ENCODE data around the gene STARD3.

STARD3 gene

GRCh38 chr17:39639043-39639442, 2.1 kb downstream of the STARD3 start:
- DNase-seq: no peak

DNA sequence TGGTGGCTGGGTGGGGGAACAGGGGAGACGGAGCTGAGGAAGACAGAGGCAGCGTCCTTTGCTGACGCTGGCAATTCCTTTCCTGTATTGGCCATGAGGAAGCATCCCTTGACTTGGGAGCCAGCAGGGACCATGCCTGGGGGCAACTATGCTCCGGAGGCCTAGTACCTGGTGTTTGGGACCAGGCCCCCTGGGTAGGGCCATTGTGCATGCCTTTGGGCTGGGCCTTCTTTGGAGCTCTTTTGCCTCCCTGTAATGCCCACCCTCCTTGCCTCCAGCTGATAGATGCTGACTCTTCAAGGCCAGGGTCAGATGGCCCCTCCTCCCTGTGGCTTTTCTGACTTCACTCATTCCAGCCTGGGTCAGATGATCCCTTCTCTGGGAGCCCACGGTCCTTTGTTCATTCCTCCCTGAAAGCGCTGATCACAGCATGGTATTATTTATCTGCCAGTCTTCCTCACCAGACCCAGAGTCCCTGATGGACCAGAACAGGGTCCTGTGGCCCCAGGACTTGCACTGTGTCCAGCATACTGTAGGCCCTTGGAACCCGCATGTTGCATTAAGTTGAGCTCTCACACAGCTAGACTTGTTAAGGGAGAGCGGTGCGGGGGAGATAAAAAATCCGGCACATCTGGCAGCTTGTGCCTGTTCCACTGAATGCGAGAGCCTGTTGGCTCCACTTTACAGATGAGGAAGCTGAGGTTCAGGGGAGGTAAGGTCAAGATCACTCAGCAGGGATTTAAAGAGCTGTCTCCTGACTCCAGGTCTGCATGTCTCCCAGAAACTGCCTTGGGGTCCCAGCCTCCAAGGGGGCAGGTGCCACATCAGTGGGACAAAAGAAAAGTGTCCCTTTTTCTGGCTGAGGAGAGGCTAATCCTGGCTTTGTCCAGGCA, 2.9 kb downstream of the STARD3 start:
- DNase-seq: no peak

- DNase-seq: no peak
These were observed 3.7 kb downstream of the STARD3 start for GRCh38 chr17:39640591-39641031.

GRCh38 chr17:39641097-39641496, 4.2 kb downstream of the STARD3 start:
- DNase-seq: no peak

DNA sequence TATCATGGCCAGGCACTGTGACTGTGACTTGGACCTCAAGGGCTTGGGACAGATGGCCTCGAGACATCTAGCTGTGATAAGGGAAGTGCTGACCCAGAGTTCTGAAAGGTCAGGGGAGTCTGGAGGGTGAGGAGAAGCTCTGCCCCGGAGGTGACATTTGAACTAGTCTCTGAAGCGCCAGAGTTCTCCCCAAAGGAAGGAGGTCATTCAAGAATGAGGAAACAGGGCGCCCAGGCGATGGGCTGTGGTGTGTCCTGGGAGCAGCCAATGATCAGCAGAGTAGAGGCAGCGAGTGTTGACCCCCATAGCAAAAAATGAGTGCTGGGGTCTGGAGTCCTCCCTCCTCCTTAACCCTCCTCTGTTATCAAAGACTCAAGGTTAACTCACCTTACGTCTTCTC, 4.9 kb downstream of the STARD3 start:
- DNase-seq: no peak

- DNase-seq: no peak
These were observed 5.5 kb downstream of the STARD3 start for GRCh38 chr17:39642291-39643074.

DNA sequence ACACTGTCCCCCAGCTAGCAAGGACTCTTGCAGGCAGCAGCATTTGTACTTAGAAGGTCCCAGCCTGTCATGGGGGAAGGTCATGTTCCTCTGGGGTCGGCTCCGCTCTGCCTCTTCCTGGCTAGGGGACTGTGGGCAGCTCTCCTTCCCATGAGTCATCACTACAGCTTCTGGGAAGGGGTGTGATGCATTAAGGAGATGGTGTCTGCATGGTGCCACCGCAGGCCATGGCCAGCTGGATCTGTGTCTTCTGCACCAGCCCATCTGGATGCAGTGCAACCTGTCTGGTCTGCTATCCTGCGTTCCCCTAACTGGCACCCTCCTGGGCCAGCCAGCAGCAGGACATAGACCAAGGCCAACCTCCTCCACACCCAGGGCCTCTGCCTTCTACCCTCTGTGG, 6.3 kb downstream of the STARD3 start:
- peak; percentile 51 for DNase-seq

DNA sequence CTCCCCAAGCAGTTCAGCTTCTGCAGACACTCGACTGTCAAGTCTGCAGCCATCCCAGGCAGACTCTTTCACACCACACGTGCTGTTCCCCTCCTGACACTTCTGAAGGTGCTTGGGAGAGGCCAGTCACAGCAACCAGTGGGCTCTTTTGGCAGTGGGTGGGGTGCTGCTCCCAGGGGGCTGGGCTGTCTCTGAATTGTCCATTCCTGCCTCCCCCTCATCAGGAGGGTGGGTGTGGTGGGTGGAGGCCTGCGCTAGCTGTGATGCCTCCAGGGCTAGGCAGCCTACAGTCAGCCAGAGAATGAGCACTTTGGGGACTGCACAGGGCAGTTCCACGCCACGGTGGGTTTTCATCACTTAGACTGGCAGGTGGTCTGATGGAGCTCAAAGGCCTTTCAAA, 10.3 kb downstream of the STARD3 start:
- DNase-seq: no peak

DNA sequence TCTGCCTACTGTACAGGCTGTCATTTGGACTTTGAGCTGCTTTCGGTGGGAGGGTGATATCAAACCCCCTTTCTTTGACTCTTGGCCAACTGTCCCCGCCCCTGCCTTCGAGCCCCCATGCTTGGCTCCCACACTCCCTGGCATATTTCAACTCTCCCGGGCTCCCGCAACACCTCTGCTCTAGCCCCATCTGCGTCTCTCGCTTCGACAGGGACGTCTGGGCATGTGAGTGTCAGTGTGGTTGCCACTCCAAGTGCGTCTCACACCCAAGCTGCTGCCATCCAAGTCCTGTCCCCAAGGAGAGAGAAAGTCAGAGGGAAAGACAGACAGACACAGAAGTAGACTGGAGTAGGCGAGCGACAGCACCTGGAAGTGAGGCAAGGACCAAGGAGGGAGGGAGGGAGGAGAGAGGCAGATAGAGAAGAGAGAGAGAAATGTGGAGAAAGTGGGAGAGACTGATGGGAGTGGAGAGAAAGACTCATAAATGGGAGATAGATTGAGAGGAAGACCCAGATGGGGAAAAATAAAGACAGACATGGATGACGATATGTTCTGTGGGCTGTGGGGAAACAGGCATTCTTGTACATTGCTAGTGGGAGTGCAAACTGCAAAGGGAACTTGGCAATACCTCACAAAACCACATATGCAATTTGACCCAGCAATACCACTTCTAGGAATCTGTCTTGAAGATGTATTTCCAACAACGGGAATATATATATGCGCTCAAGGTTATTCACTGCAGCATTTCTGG, 11.8 kb downstream of the STARD3 start:
- DNase-seq: no peak

DNA sequence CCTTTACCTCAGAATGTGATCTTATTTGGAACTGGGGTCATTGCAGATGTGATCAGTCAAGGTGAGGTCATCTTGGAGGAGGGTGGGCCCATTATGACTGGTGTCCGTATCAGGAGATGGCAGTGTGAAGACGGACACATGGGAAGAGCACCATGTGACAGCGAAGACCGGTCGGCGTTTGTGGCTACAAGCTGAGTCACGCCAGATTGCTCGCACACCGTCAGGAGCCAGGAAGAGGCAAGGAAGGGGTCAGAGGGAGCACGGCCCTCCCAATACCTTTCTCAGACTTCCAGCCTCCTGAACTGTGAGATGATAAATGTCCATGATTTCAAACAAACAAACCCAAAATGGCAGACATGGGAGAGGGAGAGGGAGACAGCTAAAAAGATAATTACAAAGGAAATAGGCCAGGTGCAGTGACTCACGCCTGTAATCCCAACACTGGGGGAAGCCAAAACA, 13.2 kb downstream of the STARD3 start:
- DNase-seq: no peak

GRCh38 chr17:39651923-39652586, 15.1 kb downstream of the STARD3 start:
- no peak for DNase-seq

GRCh38 chr17:39652587-39653315, 15.8 kb downstream of the STARD3 start:
- DNase-seq: no peak

DNA sequence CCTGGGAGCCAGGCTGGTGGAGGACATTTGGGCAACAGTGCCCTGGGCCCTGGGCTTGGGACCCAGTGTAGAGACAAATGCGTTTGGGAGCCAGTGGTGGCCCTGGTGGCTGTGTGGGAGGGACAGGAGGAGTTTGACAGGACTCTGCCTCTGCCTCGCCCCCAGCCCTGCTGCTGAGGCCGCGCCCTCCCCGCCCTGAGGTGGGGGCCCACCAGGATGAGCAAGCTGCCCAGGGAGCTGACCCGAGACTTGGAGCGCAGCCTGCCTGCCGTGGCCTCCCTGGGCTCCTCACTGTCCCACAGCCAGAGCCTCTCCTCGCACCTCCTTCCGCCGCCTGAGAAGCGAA, 16.3 kb downstream of the STARD3 start:
- DNase-seq: no peak

DNA sequence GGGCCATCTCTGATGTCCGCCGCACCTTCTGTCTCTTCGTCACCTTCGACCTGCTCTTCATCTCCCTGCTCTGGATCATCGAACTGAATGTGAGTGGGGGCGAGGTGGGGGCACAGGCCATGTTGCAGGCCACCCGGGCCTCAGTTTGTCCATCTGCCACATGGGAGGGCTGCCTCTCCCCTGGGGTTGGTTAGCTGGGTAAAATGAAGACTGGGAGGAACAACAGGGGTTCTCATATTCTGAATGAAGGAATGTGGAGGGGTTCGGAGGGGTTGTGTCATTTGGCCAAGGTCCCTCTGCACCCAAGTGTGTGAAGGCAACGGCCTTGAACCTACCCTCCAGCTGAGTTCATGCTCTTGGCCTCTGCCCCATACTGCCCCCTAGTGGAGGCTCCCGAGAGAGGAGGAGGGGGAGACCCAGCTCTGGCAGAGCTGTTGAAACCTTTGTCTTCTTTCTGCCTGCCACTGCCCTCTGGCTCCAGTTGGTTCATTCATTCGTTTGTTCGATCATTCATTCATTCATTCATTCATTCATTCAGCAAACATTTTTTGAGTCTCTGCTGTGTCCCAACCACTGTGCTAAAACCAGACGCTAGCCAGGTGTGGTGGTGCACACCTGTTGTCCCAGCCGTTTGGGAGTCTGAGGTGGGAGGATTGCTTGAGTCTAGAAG, 16.9 kb downstream of the STARD3 start:
- DNase-seq: peak; percentile 50

DNA sequence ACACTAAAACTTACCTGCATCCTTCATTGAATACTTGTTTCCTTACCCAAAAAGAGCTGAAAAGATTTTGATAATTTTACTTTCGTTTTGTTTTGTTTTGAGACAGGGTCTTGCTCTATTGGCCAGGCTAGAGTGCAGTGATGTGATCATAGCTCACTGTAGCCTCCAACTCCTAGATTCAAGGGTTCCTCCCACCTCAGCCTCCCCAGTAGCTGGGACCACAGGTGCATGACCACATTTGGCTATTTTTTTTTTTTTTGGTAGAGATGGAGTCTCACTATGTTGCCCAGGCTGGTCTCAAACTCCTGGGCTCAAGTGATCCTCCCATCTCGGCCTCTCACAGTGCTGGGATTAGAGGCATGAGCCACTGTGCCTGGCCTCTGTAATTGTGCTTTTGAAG, 18.2 kb downstream of the STARD3 start:
- no peak for DNase-seq

DNA sequence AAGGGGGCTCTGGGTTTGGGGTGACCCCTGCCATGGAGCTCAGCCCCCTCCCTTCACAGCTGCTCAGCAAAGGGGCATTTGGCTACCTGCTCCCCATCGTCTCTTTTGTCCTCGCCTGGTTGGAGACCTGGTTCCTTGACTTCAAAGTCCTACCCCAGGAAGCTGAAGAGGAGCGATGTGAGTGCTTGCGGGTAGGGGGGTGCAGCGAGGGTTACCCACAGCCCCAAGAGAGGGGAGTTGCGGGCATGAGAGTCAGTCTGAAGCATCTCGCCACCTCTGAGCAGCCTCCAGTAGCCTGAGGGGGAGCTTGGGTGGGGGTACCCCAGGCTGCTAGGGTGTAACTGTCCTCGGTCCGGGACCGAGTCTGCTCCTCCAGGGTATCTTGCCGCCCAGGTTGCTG, 21.4 kb downstream of the STARD3 start:
- no peak for DNase-seq

DNA sequence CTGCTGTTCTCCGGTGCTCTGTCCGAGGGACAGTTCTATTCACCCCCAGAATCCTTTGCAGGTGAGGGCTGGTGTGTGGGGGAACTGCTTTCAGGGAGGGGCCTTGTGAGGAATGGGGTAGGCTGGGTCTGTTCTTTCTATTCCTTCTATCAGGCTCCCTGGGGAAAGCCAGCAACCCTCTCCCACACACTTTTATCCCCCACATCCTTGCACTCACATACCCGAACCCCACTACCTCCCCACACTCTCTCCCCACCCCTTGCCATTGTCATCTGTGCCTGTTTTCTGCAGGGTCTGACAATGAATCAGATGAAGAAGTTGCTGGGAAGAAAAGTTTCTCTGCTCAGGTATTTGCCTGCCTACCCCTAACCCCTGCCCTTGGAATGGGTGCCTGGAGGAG, 21.8 kb downstream of the STARD3 start:
- DNase-seq: no peak

GRCh38 chr17:39659279-39660010, 22.5 kb downstream of the STARD3 start:
- DNase-seq: no peak

- no peak for DNase-seq
These were observed 23.0 kb downstream of the STARD3 start for GRCh38 chr17:39660011-39660360.

All from fibroblast of skin of back (primary cell).